ENCODE data around the gene TMEM117.

The TMEM117 gene

DNA sequence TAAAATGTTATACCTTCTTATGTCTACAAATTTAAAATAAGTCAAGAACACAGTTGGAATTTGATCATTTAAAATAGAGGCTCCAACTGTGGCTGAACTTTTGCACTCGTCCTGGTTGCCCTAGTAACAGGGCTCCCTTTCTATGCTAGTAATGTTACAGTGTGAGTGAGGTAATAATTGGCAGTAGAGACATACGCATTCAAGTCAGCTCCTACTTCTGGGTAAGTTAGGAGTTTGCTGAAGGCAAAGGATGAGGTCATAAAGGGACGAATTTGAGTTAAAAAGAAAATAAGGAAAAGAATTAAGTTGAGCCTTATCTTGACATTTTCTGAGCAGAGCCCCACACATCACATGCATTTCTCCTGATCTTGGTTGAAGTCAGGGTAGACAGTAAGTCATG lies 129.1 kb downstream of the TMEM117 start:
- H3K9ac ChIP-seq: no peak overlapping the region
- no peak overlapping the region for H3K4me2 ChIP-seq
- TF ChIP-seq CTCF (conservative IDR thresholded peaks at IDR 0.05; ENCODE audit: low read depth, low read length): no peak
- no peaks in the 10 kb centered on the region for H3K36me3 ChIP-seq (ENCODE audit: insufficient read depth)
- H3K27me3 ChIP-seq (ENCODE audit: insufficient read depth, low read depth): no peaks in the 10 kb centered on the region
- no peak overlapping the region for H3K27ac ChIP-seq
- no peaks in the 10 kb centered on the region for H3K4me1 ChIP-seq (ENCODE audit: low read depth, poor library complexity, severe bottlenecking)
- no peaks in the 10 kb centered on the region for H3K79me2 ChIP-seq (ENCODE audit: insufficient read depth, low read depth)
- no peak overlapping the region for H2AFZ ChIP-seq (ENCODE audit: low read depth)
- no peaks in the 10 kb centered on the region for H4K20me1 ChIP-seq (ENCODE audit: insufficient read depth)
- no peak overlapping the region for H3K4me3 ChIP-seq (IDR thresholded peaks at IDR 0.05; ENCODE audit: insufficient read depth, low read depth, low read length)

DNA sequence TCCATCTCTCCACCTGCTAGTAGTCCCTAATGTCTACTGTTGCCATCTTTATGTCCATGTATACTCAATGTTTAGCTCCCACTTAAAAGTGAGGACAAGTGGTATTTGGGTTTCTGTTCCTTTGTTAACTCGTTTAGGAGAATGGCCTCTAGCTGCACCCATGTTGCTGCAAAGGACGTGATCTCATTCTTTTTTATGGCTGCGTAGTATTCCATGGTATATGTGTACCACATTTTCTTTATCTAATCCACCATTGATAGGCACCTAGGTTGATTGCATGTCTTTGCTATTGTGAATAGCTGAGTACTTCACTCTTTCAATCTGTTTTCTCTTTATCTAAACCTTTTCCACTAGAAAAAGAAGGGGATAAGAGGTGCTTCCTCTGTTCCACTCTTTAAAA lies 130.0 kb downstream of the TMEM117 start:
- Histone ChIP-seq H3K27ac (no peak overlapping the region), H3K4me1 (ENCODE audit: low read depth, poor library complexity, severe bottlenecking) (no peaks in the 10 kb centered on the region), H3K4me2 (no peak overlapping the region), H3K4me3 (IDR thresholded peaks at IDR 0.05; ENCODE audit: insufficient read depth, low read depth, low read length) (no peak overlapping the region), H3K27me3 (ENCODE audit: insufficient read depth, low read depth) (no peaks in the 10 kb centered on the region), H3K9ac (no peak overlapping the region), H4K20me1 (ENCODE audit: insufficient read depth) (no peaks in the 10 kb centered on the region), H3K36me3 (ENCODE audit: insufficient read depth) (no peaks in the 10 kb centered on the region), H2AFZ (ENCODE audit: low read depth) (no peak overlapping the region), H3K79me2 (ENCODE audit: insufficient read depth, low read depth) (no peaks in the 10 kb centered on the region)
- TF ChIP-seq CTCF (conservative IDR thresholded peaks at IDR 0.05; ENCODE audit: low read depth, low read length): no peak

DNA sequence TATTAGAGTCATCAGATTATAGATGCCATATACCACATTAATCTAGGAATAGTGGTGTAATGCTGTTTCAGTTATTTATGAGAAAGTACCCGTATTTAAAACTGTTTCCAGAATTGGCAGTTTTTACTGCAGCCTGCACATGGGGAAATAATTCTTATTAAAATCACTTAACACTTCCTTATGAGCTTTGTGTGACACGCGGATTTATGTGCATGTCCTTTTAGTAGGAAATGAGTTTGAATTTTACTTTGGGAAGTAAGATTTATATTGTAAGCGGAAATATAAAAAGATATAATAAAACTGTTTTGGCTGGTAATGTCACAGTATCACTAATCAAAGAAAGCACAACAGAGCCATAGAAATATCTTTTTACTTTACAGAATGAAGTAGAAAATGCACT lies 132.9 kb downstream of the TMEM117 start:
- Histone ChIP-seq H3K4me2 (no peak overlapping the region), H3K4me1 (ENCODE audit: low read depth, poor library complexity, severe bottlenecking) (peaks cover 16% of the 10 kb centered on the region), H3K4me3 (IDR thresholded peaks at IDR 0.05; ENCODE audit: insufficient read depth, low read depth, low read length) (no peak overlapping the region), H4K20me1 (ENCODE audit: insufficient read depth) (no peaks in the 10 kb centered on the region), H2AFZ (ENCODE audit: low read depth) (no peak overlapping the region), H3K27me3 (ENCODE audit: insufficient read depth, low read depth) (no peaks in the 10 kb centered on the region), H3K36me3 (ENCODE audit: insufficient read depth) (no peaks in the 10 kb centered on the region), H3K79me2 (ENCODE audit: insufficient read depth, low read depth) (no peaks in the 10 kb centered on the region), H3K27ac (no peak overlapping the region), H3K9ac (no peak overlapping the region)
- TF ChIP-seq CTCF (conservative IDR thresholded peaks at IDR 0.05; ENCODE audit: low read depth, low read length): no peak

- H3K4me1 ChIP-seq (ENCODE audit: low read depth, poor library complexity, severe bottlenecking): peaks cover 27% of the 10 kb centered on the region
- no peaks in the 10 kb centered on the region for H4K20me1 ChIP-seq (ENCODE audit: insufficient read depth)
- no peaks in the 10 kb centered on the region for H3K79me2 ChIP-seq (ENCODE audit: insufficient read depth, low read depth)
- H3K4me3 ChIP-seq (IDR thresholded peaks at IDR 0.05; ENCODE audit: insufficient read depth, low read depth, low read length): no peak overlapping the region
- no peak overlapping the region for H3K9ac ChIP-seq
- H3K27me3 ChIP-seq (ENCODE audit: insufficient read depth, low read depth): no peaks in the 10 kb centered on the region
- no peak for TF ChIP-seq CTCF (conservative IDR thresholded peaks at IDR 0.05; ENCODE audit: low read depth, low read length)
- H3K27ac ChIP-seq: no peak overlapping the region
- H3K4me2 ChIP-seq: no peak overlapping the region
- no peaks in the 10 kb centered on the region for H3K36me3 ChIP-seq (ENCODE audit: insufficient read depth)
- no peak overlapping the region for H2AFZ ChIP-seq (ENCODE audit: low read depth)
These were observed 134.0 kb downstream of the TMEM117 start for GRCh38 chr12:43969882-43970281.
